ENCODE measurements around the gene CYP26B1.

The CYP26B1 gene

GRCh38 chr2:72147303-72147971, at the start of gene CYP26B1:
CYP26B1 (minus strand) TSS chr2:72147862; CDS start chr2:72147834, 28 bp downstream.
- TF ChIP-seq POLR2AphosphoS5 (IDR thresholded peaks at IDR 0.05; ENCODE audit: borderline replicate concordance, low read depth, low read length) (no peak), EZH2 (IDR thresholded peaks at IDR 0.05) (no peak), FOXP2 (optimal IDR thresholded peaks at IDR 0.05; ENCODE audit: control extremely low read depth, extremely low read length, insufficient read depth) (no peak)
- Histone ChIP-seq H3K9ac (ENCODE audit: insufficient read length) (peak within 1 kb of the TSS; percentile 72), H3K27ac (peak within 1 kb of the TSS; percentile 62; the same call in 1 of the 2 replicates), H3K9me3 (ENCODE audit: low read depth, low read length) (no peaks in the 10 kb centered on the region), H3K4me3 (peak within 1 kb of the TSS; percentile 81), H3K36me3 (ENCODE audit: insufficient read depth, low read length) (no peaks in the 10 kb centered on the region)
- DNase-seq (ENCODE audit: low read depth, low spot score): no peak

GRCh38 chr2:72193723-72194122, 46.1 kb upstream of the CYP26B1 start:
- no peak for TF ChIP-seq POLR2AphosphoS5 (IDR thresholded peaks at IDR 0.05; ENCODE audit: borderline replicate concordance, low read depth, low read length)
- no peak for TF ChIP-seq FOXP2 (optimal IDR thresholded peaks at IDR 0.05; ENCODE audit: control extremely low read depth, extremely low read length, insufficient read depth)
- TF ChIP-seq EZH2 (IDR thresholded peaks at IDR 0.05): no peak
- H3K9me3 ChIP-seq (ENCODE audit: low read depth, low read length): no peaks in the 10 kb centered on the region
- no peak for DNase-seq (ENCODE audit: low read depth, low spot score)
- H3K27ac ChIP-seq: no peak overlapping the region
- H3K36me3 ChIP-seq (ENCODE audit: insufficient read depth, low read length): no peaks in the 10 kb centered on the region
- no peak overlapping the region for H3K9ac ChIP-seq (ENCODE audit: insufficient read length)
- no peak overlapping the region for H3K4me3 ChIP-seq

GRCh38 chr2:72191441-72191840, 43.8 kb upstream of the CYP26B1 start:
- Histone ChIP-seq H3K4me3 (no peak overlapping the region), H3K36me3 (ENCODE audit: insufficient read depth, low read length) (no peaks in the 10 kb centered on the region), H3K9me3 (ENCODE audit: low read depth, low read length) (no peaks in the 10 kb centered on the region), H3K27ac (no peak overlapping the region), H3K9ac (ENCODE audit: insufficient read length) (no peak overlapping the region)
- TF ChIP-seq EZH2 (IDR thresholded peaks at IDR 0.05): no peak
- no peak for TF ChIP-seq POLR2AphosphoS5 (IDR thresholded peaks at IDR 0.05; ENCODE audit: borderline replicate concordance, low read depth, low read length)
- no peak for TF ChIP-seq FOXP2 (optimal IDR thresholded peaks at IDR 0.05; ENCODE audit: control extremely low read depth, extremely low read length, insufficient read depth)
- no peak for DNase-seq (ENCODE audit: low read depth, low spot score)

GRCh38 chr2:72185206-72185605, 37.5 kb upstream of the CYP26B1 start:
- no peak for DNase-seq (ENCODE audit: low read depth, low spot score)
- no peak for TF ChIP-seq POLR2AphosphoS5 (IDR thresholded peaks at IDR 0.05; ENCODE audit: borderline replicate concordance, low read depth, low read length)
- no peak for TF ChIP-seq EZH2 (IDR thresholded peaks at IDR 0.05)
- no peak for TF ChIP-seq FOXP2 (optimal IDR thresholded peaks at IDR 0.05; ENCODE audit: control extremely low read depth, extremely low read length, insufficient read depth)
- Histone ChIP-seq H3K36me3 (ENCODE audit: insufficient read depth, low read length) (no peaks in the 10 kb centered on the region), H3K4me3 (no peak overlapping the region), H3K9me3 (ENCODE audit: low read depth, low read length) (no peaks in the 10 kb centered on the region), H3K9ac (ENCODE audit: insufficient read length) (no peak overlapping the region), H3K27ac (no peak overlapping the region)

DNA sequence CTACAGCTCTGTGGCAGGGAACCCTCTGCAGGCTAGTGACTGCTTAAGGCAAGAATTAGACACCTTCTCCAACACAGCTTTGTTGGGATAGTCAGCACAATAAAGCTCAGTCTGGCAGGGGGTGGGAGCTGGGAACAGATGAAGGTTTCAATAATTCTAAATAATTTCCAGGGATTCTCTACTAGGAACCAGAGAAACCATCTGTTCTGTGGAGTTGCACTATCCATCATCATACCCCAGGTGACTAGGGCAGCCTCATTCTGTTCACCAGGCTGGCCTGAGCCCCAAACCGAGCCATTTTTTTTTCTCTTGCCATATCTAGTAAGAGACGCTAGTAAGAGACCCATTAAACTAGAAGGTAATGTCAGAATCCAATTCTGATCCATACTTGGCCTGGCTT, 35.8 kb upstream of the CYP26B1 start:
- H3K27ac ChIP-seq: no peak overlapping the region
- DNase-seq (ENCODE audit: low read depth, low spot score): no peak
- no peaks in the 10 kb centered on the region for H3K9me3 ChIP-seq (ENCODE audit: low read depth, low read length)
- TF ChIP-seq FOXP2 (optimal IDR thresholded peaks at IDR 0.05; ENCODE audit: control extremely low read depth, extremely low read length, insufficient read depth): no peak
- TF ChIP-seq EZH2 (IDR thresholded peaks at IDR 0.05): no peak
- TF ChIP-seq POLR2AphosphoS5 (IDR thresholded peaks at IDR 0.05; ENCODE audit: borderline replicate concordance, low read depth, low read length): no peak
- no peak overlapping the region for H3K9ac ChIP-seq (ENCODE audit: insufficient read length)
- H3K36me3 ChIP-seq (ENCODE audit: insufficient read depth, low read length): peaks cover 3% of the 10 kb centered on the region; the same call in 1 of the 2 replicates
- no peak overlapping the region for H3K4me3 ChIP-seq

- Histone ChIP-seq H3K9ac (ENCODE audit: insufficient read length) (no peak overlapping the region), H3K9me3 (ENCODE audit: low read depth, low read length) (no peaks in the 10 kb centered on the region), H3K27ac (no peak overlapping the region), H3K36me3 (ENCODE audit: insufficient read depth, low read length) (peaks cover 3% of the 10 kb centered on the region; the same call in 1 of the 2 replicates), H3K4me3 (no peak overlapping the region)
- TF ChIP-seq POLR2AphosphoS5 (IDR thresholded peaks at IDR 0.05; ENCODE audit: borderline replicate concordance, low read depth, low read length) (no peak), EZH2 (IDR thresholded peaks at IDR 0.05) (no peak), FOXP2 (optimal IDR thresholded peaks at IDR 0.05; ENCODE audit: control extremely low read depth, extremely low read length, insufficient read depth) (no peak)
- DNase-seq (ENCODE audit: low read depth, low spot score): no peak
These were observed 35.4 kb upstream of the CYP26B1 start for GRCh38 chr2:72183016-72183415.

GRCh38 chr2:72182547-72182946, 34.9 kb upstream of the CYP26B1 start:
- no peak overlapping the region for H3K27ac ChIP-seq
- no peak for DNase-seq (ENCODE audit: low read depth, low spot score)
- H3K4me3 ChIP-seq: no peak overlapping the region
- TF ChIP-seq FOXP2 (optimal IDR thresholded peaks at IDR 0.05; ENCODE audit: control extremely low read depth, extremely low read length, insufficient read depth) (no peak), POLR2AphosphoS5 (IDR thresholded peaks at IDR 0.05; ENCODE audit: borderline replicate concordance, low read depth, low read length) (no peak), EZH2 (IDR thresholded peaks at IDR 0.05) (no peak)
- no peak overlapping the region for H3K9ac ChIP-seq (ENCODE audit: insufficient read length)
- H3K9me3 ChIP-seq (ENCODE audit: low read depth, low read length): no peaks in the 10 kb centered on the region
- H3K36me3 ChIP-seq (ENCODE audit: insufficient read depth, low read length): peaks cover 3% of the 10 kb centered on the region; the same call in 1 of the 2 replicates

DNA sequence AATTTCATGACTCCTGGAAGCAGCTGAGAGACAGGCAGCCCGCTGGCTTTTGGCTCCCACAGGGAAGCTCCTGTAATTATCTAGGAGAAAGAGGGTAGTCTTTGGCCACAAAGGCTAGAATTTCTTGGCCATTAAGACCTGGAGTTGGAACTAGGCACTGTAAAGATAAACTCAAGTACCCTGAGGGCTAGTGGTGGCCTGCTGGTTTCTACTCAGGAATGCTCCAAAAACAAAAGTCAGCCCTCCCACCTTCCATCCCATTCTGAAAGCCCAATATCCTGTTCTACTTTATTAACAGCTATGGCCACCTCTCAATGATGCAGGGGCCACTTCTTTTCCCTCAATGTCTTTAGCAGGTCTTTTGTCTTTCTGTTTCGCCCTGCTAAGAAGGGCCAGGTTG, 34.0 kb upstream of the CYP26B1 start:
- H3K9ac ChIP-seq (ENCODE audit: insufficient read length): no peak overlapping the region
- H3K4me3 ChIP-seq: no peak overlapping the region
- no peak for DNase-seq (ENCODE audit: low read depth, low spot score)
- H3K36me3 ChIP-seq (ENCODE audit: insufficient read depth, low read length): peaks cover 3% of the 10 kb centered on the region; the same call in 1 of the 2 replicates
- no peak for TF ChIP-seq EZH2 (IDR thresholded peaks at IDR 0.05)
- no peak for TF ChIP-seq FOXP2 (optimal IDR thresholded peaks at IDR 0.05; ENCODE audit: control extremely low read depth, extremely low read length, insufficient read depth)
- TF ChIP-seq POLR2AphosphoS5 (IDR thresholded peaks at IDR 0.05; ENCODE audit: borderline replicate concordance, low read depth, low read length): no peak
- H3K9me3 ChIP-seq (ENCODE audit: low read depth, low read length): no peaks in the 10 kb centered on the region
- H3K27ac ChIP-seq: no peak overlapping the region

Data from SK-N-MC (cell line).